ENCODE results near the gene PHKB. TPM values are rescaled to one million over a fixed set of nuclear protein-coding genes. Genes with fewer than 3 reads are reported as not detected.
"Not testable (repeated sequence)": the region's sequence is repeated elsewhere in the genome, so short reads cannot be mapped to it uniquely, and the experiment has no call there.

The PHKB gene
- 72.1 TPM for total RNA-seq
- long read RNA-seq, full-length matches to known transcripts, result 138 of 173 reads
- long read RNA-seq, partial matches to known transcripts, result 14 of 173 reads
- long read RNA-seq, other reads (novel, unspliced or antisense), result 21 of 173 reads

DNA sequence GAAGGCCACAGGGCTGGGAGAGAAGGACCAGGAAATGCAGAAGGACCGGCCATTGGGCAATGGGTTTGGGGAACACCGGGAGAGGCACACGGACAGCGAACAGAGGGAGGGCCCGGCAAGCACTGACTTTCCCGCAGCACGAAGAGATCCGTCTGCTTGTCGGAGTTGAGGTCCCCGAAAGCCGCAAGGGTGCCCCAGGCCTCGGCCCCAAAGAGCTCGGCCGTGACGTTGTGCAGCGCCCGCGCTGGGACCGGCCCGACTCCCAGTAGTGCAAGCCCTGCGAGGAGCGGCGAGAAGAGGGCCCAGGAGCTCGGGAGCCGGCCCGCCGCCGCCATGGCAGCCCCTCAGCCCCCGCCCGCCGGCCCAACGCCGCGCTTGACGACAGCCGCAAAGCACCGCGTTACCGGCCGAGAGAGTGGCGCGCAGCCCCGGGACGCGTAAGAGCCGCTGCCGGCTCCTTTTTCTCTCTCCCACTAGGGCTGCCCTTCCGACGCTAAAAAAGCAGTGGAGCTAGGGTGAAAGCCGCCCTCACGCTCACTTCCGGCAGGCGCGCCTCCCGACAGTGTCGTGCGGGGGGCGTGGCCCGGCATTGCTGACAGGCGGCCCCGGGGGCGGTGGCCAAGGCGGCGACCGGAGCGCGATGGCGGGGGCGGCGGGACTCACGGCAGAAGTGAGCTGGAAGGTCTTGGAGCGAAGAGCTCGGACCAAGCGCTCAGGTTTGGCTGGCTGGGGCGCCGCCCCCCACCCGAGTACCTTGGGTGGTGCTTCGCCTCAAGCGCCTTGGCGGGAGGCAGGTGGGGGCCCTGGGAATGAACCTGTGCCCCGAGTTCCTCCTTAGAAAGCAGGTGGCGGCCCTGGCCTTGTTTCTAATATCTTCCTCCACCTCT, at the start of gene PHKB, which contains the start of gene ITFG1:
Gene PHKB, plus strand, starts transcription at position 621 of the 887 bp plus-strand sequence. Its CDS starts 20 bp downstream, at position 641.
Gene ITFG1, minus strand, starts transcription at position 353 of the 887 bp plus-strand sequence. Its CDS starts 18 bp downstream, at position 335.
- intact Hi-C loops (cut with DNase I), result no loop called here
- peak; percentile 98 for ATAC-seq (ENCODE audit: poor library complexity)
- DNase-seq, result peak; percentile 96

- ATAC-seq (ENCODE audit: poor library complexity), result no peak
- no peak for DNase-seq
- intact Hi-C loops (cut with DNase I), result no loop called here
Observed at GRCh38 chr16:47413041-47413440, 48.1 kb upstream of the PHKB start.

DNA sequence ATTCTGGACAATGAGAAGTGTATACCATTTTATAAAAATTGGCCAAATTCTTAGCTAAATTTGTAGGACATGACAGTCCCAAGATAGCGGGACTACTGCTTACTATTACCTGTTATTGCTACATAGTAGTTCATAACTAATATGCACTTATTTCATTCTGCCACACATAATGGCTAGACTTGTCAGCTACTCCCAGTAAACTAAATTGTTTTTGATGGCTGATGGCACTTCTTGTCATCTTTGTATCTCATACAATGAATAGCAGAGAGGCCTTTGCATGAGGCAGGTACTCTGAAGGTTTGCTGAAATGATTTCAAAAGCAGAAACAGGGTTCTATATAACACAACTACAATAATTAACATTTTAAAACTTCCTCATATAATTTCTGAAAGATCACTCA, 44.3 kb upstream of the PHKB start:
- DNase-seq, result no peak
- intact Hi-C loops (cut with DNase I), result no loop called here
- ATAC-seq (ENCODE audit: poor library complexity), result no peak

GRCh38 chr16:47424846-47425245, 36.3 kb upstream of the PHKB start:
- ATAC-seq (ENCODE audit: poor library complexity), result no peak
- no peak for DNase-seq
- intact Hi-C loops (cut with DNase I), result no loop called here

DNA sequence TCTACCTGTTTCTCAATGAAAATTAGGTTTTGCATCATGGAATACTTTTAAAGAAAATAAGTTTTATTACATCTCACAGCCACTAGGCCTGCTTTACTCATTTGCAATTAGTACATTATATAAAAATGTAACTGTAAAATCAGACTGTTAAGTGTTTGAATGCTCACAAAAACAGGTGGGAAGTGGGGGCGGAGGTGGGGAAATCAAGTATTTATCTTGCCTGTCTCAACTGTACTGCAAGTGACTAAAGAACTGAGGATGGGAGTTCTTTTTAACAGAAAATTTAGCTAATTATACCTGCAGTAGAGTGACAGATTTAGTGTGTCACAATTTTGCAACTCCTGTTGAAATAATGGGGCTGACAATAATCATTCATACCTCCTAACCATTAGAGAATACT, 34.3 kb upstream of the PHKB start:
- DNase-seq (no peak), ATAC-seq (ENCODE audit: poor library complexity) (no peak)
- intact Hi-C loops (cut with DNase I), result no loop called here

GRCh38 chr16:47431960-47432359, 29.2 kb upstream of the PHKB start:
- DNase-seq (no peak), ATAC-seq (ENCODE audit: poor library complexity) (no peak)
- intact Hi-C loops (cut with DNase I), result no loop called here

- ATAC-seq (ENCODE audit: poor library complexity); intact Hi-C loops (cut with DNase I); DNase-seq: not testable (repeated sequence)
Observed at GRCh38 chr16:47434274-47434673, 26.9 kb upstream of the PHKB start.

- ATAC-seq (ENCODE audit: poor library complexity); DNase-seq; intact Hi-C loops (cut with DNase I): not testable (repeated sequence)
Observed at GRCh38 chr16:47440066-47440465, 21.1 kb upstream of the PHKB start.

- DNase-seq; ATAC-seq (ENCODE audit: poor library complexity); intact Hi-C loops (cut with DNase I): not testable (repeated sequence)
Observed at GRCh38 chr16:47442884-47443283, 18.2 kb upstream of the PHKB start.

DNA sequence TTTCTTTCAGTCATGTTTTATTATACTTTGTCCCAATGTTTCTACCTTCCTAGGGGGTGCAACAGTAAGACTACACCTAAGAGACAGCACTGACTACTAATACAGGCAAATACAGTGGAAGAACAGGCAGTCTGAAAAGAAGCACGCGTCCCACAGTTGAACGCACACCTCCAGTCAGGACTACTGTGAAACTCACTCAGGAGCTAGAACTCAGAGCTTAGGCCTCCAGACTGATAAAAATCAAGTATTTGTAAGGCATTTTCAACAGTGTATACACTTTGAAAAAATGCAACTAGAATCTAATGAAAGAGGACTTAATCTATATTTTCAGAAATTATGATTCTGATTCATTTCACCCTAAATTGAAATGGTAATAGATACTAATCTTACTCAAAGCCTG, 14.7 kb upstream of the PHKB start:
- ATAC-seq (ENCODE audit: poor library complexity), result no peak
- intact Hi-C loops (cut with DNase I), result no loop called here

DNA sequence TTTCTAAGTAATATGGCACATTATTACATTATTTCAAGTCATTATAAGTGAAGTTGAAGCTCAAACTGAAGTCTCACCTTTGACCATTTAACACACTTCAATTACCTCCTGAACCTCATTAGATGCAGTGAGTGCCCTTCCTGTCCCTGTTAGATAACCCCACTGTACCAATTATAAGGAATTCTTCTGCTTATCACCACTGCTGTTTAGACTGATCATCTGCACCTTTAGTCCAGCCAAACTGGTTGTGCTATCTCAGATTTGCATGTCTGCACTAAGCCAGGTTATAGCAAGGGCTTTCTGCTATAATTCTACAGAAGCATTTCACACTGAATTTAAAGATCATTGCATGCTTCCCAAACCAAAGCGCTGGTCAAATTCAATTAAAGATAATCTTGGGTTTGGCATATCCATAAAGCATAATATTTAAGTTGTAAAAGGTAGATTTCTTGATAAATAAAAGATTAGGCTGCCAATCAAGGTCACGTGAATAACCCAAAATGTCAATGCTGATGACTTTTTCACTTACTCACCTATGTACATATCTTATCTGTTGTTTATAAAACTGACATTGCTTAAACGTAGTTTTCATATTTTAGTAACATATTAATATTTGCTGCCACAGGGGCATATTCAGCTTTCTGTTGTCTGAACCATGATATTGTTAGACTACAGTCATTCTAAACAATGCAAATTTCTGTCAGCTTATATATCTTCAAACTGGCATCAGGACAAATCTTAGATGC, 12.1 kb upstream of the PHKB start:
- ATAC-seq (ENCODE audit: poor library complexity) (no peak), DNase-seq (no peak)
- intact Hi-C loops (cut with DNase I), result no loop called here

More for the DNA sequence above, 14.7 kb upstream of the PHKB start:
- DNase-seq, result no peak

GRCh38 chr16:47449788-47450187, 11.3 kb upstream of the PHKB start:
- ATAC-seq (ENCODE audit: poor library complexity), result no peak
- intact Hi-C loops (cut with DNase I), result no loop called here
- DNase-seq, result no peak

- DNase-seq, result no peak
- ATAC-seq (ENCODE audit: poor library complexity), result no peak
- intact Hi-C loops (cut with DNase I), result no loop called here
Observed at GRCh38 chr16:47458331-47458730, 2.8 kb upstream of the PHKB start.

DNA sequence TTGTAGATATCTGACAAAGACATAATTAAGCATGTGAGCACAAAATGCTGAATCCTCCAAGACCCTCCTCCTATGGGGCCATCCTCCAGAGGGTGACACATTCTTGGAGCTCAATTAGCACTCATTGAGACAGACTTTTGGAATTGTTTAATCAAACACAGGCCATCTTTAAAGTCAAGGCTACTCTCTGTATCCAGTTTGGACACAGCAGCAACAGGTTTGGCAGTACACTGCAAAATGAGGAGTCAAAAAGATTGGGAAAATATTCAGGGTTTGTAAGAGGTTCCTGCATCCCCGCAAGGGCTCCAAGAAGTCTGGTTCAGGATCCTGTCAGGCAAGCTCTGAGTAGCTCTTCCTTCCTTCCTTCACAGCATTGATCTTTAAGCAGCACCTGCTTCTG, 1.5 kb upstream of the PHKB start:
- ATAC-seq (ENCODE audit: poor library complexity) (no peak), DNase-seq (no peak)
- intact Hi-C loops (cut with DNase I), result no loop called here

DNA sequence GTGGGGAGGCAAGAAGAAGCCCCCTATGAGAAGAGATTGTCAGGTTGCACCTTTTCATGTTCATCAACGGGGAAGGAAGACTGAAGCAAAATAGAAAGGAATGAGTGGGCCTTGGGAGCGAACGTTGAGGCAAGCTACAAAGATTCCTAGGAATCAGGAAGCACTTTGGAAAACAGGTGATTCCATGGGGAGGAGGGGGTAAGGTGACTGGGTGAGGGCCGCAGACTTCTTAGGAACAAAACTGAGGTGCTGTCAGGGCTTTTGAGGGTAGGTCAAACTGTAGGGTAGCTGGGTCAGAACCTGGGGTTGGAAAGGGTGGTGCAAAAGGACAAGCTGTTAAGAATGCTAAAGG, 796 bp upstream of the PHKB start:
- intact Hi-C loops (cut with DNase I), result no loop called here
- no peak for DNase-seq
- no peak for ATAC-seq (ENCODE audit: poor library complexity)

- intact Hi-C loops (cut with DNase I), result no loop called here
- ATAC-seq (ENCODE audit: poor library complexity), result peak; percentile 65
- no peak for DNase-seq
Observed at GRCh38 chr16:47461598-47462266, 601 bp downstream of the PHKB start.

DNA sequence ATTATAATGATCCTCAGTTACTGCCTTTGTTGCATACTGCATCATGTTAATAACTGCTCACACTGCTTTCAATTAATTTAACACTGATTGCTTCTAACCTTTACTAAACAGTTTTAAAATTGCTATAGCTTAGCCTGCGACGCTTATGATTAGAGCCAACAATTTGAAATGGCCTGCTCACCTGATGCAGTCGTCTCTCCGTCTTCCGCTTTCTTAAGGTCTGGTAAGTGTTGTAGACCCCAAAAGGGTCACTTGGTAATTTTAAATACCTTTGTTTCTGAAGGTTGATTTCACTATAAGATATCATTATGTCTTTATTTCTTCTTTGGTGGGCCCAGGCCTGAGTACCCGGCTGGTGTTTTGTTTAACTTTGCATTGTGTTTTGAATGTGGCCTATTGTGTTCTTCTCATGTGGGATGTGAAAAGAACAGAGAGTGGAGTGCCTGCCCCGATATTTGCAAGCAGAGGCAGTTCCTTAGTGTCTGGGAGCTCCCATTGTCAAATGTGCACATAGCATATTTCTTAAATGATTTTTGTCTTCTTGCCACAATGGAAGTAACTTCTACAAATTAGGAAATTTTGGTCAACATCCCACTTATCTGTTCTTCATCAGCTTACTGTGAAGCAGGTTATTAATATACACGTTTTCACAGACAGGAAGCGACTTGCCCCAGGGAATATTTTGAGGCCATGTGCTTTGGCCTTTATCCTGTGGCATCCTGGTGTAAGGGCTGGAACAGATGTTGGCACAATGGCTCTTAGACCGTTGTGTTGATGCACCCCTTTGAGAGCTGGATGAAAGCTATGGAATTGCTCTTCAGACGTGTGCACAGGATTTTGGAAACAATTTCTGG, 2.9 kb downstream of the PHKB start:
- no peak for ATAC-seq (ENCODE audit: poor library complexity)
- intact Hi-C loops (cut with DNase I), result no loop called here
- no peak for DNase-seq

GRCh38 chr16:47465919-47466630, 4.9 kb downstream of the PHKB start:
- intact Hi-C loops (cut with DNase I), result no loop called here
- no peak for ATAC-seq (ENCODE audit: poor library complexity)
- DNase-seq, result no peak
